Liver (tissue), 3 donors: ENCODE data around the gene ALG12.

ENCODE experiments used
- FOXA2 ChIP-seq: IDR thresholded peaks from 2 replicates; pipeline ENCODE4 v1.6.1; 2016; ENCODE audit warnings: antibody characterized with exemption
- GABPA ChIP-seq, 2 donors: IDR thresholded peaks in 1 of 2; conservative IDR thresholded peaks in 1 of 2; 2 replicates each; pipeline ENCODE4 v1.6.1; 2016; ENCODE audit warnings: antibody characterized with exemption in 2 of 2, mild to moderate bottlenecking in 1 of 2, moderate library complexity in 1 of 2
- RAD21 ChIP-seq, 2 donors: IDR thresholded peaks; 2 replicates each; pipeline ENCODE4 v1.6.1; 2016; ENCODE audit warnings: antibody characterized with exemption in 2 of 2, mild to moderate bottlenecking in 2 of 2
- SP1 ChIP-seq: IDR thresholded peaks from 2 replicates; pipeline ENCODE4 v1.6.1; 2018; ENCODE audit warnings: antibody characterized with exemption, mild to moderate bottlenecking
- TAF1 ChIP-seq: conservative IDR thresholded peaks from 2 replicates; pipeline ENCODE4 v1.6.1; 2016; ENCODE audit warnings: antibody characterized with exemption, mild to moderate bottlenecking
- TF ChIP-seq, protein P1 (sequence below): fragments of 150-350 bp; IDR thresholded peaks from 2 replicates; pipeline ENCODE4 v1.5.1; 2017; ENCODE audit warnings: improper control_type of control experiment, low read depth, low read length; ENCODE audit not compliant: missing input control
- TF ChIP-seq, protein P2 (sequence below): IDR thresholded peaks from 2 replicates; pipeline ENCODE4 v1.6.1; 2016; ENCODE audit warnings: antibody characterized with exemption
- TF ChIP-seq, protein P3 (sequence below): IDR thresholded peaks from 2 replicates; pipeline ENCODE4 v1.6.1; 2016; ENCODE audit warnings: antibody characterized with exemption
- donor health status: healthy.
- donor health status: healthy.

DNA sequence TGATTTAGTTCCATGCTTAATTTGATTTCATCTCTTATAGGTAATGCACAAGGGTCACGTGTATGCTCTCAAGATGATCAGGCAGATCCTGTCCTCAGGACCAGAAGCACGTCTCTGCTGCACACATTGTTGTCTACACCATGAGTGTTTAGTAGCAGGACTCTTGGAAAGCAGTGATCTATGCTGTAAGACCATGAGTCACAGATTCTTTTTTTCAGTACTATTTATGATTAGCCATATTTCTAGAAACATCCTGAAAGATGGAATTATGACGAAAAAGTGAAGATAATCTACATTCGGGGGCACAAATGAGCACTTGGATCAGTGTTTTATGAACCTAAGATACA, 35.0 kb downstream of the ALG12 start:
- TF ChIP-seq, protein P1, sequence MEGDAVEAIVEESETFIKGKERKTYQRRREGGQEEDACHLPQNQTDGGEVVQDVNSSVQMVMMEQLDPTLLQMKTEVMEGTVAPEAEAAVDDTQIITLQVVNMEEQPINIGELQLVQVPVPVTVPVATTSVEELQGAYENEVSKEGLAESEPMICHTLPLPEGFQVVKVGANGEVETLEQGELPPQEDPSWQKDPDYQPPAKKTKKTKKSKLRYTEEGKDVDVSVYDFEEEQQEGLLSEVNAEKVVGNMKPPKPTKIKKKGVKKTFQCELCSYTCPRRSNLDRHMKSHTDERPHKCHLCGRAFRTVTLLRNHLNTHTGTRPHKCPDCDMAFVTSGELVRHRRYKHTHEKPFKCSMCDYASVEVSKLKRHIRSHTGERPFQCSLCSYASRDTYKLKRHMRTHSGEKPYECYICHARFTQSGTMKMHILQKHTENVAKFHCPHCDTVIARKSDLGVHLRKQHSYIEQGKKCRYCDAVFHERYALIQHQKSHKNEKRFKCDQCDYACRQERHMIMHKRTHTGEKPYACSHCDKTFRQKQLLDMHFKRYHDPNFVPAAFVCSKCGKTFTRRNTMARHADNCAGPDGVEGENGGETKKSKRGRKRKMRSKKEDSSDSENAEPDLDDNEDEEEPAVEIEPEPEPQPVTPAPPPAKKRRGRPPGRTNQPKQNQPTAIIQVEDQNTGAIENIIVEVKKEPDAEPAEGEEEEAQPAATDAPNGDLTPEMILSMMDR = no peak
- TF ChIP-seq, protein P2, sequence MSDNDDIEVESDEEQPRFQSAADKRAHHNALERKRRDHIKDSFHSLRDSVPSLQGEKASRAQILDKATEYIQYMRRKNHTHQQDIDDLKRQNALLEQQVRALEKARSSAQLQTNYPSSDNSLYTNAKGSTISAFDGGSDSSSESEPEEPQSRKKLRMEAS = no peak
- TF ChIP-seq FOXA2 = no peak
- TF ChIP-seq, protein P3, sequence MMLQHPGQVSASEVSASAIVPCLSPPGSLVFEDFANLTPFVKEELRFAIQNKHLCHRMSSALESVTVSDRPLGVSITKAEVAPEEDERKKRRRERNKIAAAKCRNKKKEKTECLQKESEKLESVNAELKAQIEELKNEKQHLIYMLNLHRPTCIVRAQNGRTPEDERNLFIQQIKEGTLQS = no peak
- TF ChIP-seq TAF1 = no peak
- TF ChIP-seq SP1 = no peak
- TF ChIP-seq RAD21 (IDR thresholded peaks at IDR 0.05) = no peak
- TF ChIP-seq GABPA (IDR thresholded peaks at IDR 0.05 in 1 of 2, conservative IDR thresholded peaks at IDR 0.05 in 1 of 2) = no peak
